CD4-positive, alpha-beta memory T cell (primary cell): ENCODE results near the gene RPS3. TPM values are rescaled to one million over a fixed set of nuclear protein-coding genes. Genes with fewer than 3 reads are reported as not detected.
"Not testable (repeated sequence)": the region's sequence is repeated elsewhere in the genome, so short reads cannot be mapped to it uniquely, and the experiment has no call there.

Experiments used
- CTCF ChIA-PET: fragments of 350-600 bp; sonication (Branson Sonifier 250); formaldehyde crosslinking; loops from one replicate; lab custom pipeline; 2021; ENCODE audit warnings: inconsistent platforms; ENCODE audit not compliant: partially characterized antibody; lab: Charles Lee
- POLR2A ChIA-PET: fragments of 350-600 bp; sonication (Branson Sonifier 250); formaldehyde crosslinking; loops from one replicate; lab custom pipeline; 2021; ENCODE audit not compliant: partially characterized antibody; lab: Charles Lee
- DNase-seq, 5 donors: peaks; one replicate each; pipeline versions ENCODE4 v3.0.0 to v3.0.0-alpha.2; 2020 to 2022; ENCODE audit warnings: mixed read lengths in 1 of 5
- H3K27ac ChIP-seq: one replicate; pipeline ENCODE4 v1.7.0; 2013; ENCODE audit warnings: low read depth, low read length
- H3K27me3 ChIP-seq: 2 replicates; pipeline ENCODE4 v1.7.0; 2013; ENCODE audit warnings: mild to moderate bottlenecking, low read length, moderate library complexity; ENCODE audit not compliant: insufficient read depth
- H3K36me3 ChIP-seq: 2 replicates; pipeline ENCODE4 v1.7.0; 2013; ENCODE audit warnings: mild to moderate bottlenecking, low read length, moderate library complexity; ENCODE audit not compliant: insufficient read depth
- H3K4me1 ChIP-seq: 2 replicates; pipeline ENCODE4 v1.7.0; 2013; ENCODE audit warnings: mild to moderate bottlenecking, low read length, moderate library complexity; ENCODE audit not compliant: insufficient read depth
- H3K4me3 ChIP-seq, 2 donors: one replicate each; pipeline ENCODE4 v1.7.0; 2013; ENCODE audit warnings: low read length in 2 of 2, mild to moderate bottlenecking in 1 of 2
- H3K9me3 ChIP-seq, 2 donors: one replicate each; pipeline ENCODE4 v1.7.0; 2013; ENCODE audit warnings: low read length in 2 of 2, control low read depth in 1 of 2; ENCODE audit not compliant: control insufficient read depth in 1 of 2
- H3K27ac Mint-ChIP-seq, 7 donors: one replicate each; pipeline ENCODE4 v1.8.0; 2020 to 2021; ENCODE audit warnings: mixed read lengths in 7 of 7, mild to moderate bottlenecking in 6 of 7, inconsistent platforms in 3 of 7, moderate library complexity in 3 of 7
- H3K27me3 Mint-ChIP-seq, 2 donors: one replicate each; pipeline ENCODE4 v1.8.0; 2020 to 2021; ENCODE audit warnings: mixed read lengths in 2 of 2
- H3K36me3 Mint-ChIP-seq, 2 donors: one replicate each; pipeline ENCODE4 v1.8.0; 2020 to 2021; ENCODE audit warnings: mixed read lengths in 2 of 2, inconsistent platforms in 1 of 2, mild to moderate bottlenecking in 1 of 2
- H3K4me1 Mint-ChIP-seq, 4 donors: one replicate each; pipeline ENCODE4 v1.8.0; 2020 to 2021; ENCODE audit warnings: mixed read lengths in 4 of 4, mild to moderate bottlenecking in 1 of 4
- H3K4me3 Mint-ChIP-seq, 8 donors: one replicate each; pipeline ENCODE4 v1.8.0; 2020 to 2021; ENCODE audit warnings: mixed read lengths in 8 of 8, mild to moderate bottlenecking in 7 of 8, moderate library complexity in 6 of 8, inconsistent platforms in 3 of 8
- H3K9me3 Mint-ChIP-seq, 8 donors: one replicate each; pipeline ENCODE4 v1.8.0; 2020 to 2021; ENCODE audit warnings: mixed read lengths in 8 of 8, mild to moderate bottlenecking in 5 of 8, inconsistent platforms in 3 of 8, moderate library complexity in 1 of 8
- intact Hi-C: fragments of 100-400 bp; cut with micrococcal nuclease; formaldehyde crosslinking; loops from one replicate; pipeline ENCODE4 v1.15.1; 2023
- polyA plus RNA-seq, 2 donors: library from polyadenylated mRNA; unstranded; fragments of 300-500 nt; fragmentation: Illumina TruSeq; gene quantifications; one replicate each; pipeline ENCODE4 v1.2.3, GENCODE V29; 2021
- total RNA-seq, 2 experiments: library from RNA; stranded (reverse); gene quantifications; one replicate each; pipeline ENCODE4 v1.2.3, GENCODE V29; 2021

Gene RPS3
- total and polyA plus RNA-seq, 4 experiments from 2014 or later, result 4,846 to 5,812 (median 5,249) TPM

DNA sequence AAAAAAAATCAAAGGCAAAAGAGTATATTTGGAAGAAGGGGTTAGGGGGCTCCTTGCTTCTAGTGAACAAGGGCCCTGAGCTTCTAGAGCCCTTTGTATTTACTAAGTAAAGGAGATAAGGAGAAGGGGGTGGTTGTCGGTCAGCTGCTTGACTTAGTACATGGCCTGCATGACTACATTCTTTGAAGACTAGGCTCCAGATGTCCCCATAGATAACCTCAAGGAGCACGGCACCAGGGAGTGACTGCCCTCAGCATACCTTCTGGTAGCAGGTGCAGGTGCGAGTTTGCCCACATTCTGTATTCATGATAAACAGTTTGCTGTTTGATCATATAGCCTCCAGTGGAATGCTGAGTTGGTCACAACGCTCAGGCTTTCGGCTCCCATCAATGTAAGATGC, 32.5 kb upstream of the RPS3 start:
- H3K27me3 ChIP-seq, H3K27ac Mint-ChIP-seq, H3K27ac ChIP-seq, H3K36me3 Mint-ChIP-seq, H3K9me3 ChIP-seq, DNase-seq, H3K27me3 Mint-ChIP-seq, H3K36me3 ChIP-seq, intact Hi-C loops, H3K4me1 ChIP-seq, CTCF ChIA-PET, H3K4me3 ChIP-seq, H3K9me3 Mint-ChIP-seq, H3K4me1 Mint-ChIP-seq, H3K4me3 Mint-ChIP-seq: not testable (repeated sequence)
- POLR2A ChIA-PET, result interaction anchor here (0.6 kb wide), 1 partner anchor 32 kb away, joined by 3 read pairs; the partner anchor contains the start of gene RPS3

DNA sequence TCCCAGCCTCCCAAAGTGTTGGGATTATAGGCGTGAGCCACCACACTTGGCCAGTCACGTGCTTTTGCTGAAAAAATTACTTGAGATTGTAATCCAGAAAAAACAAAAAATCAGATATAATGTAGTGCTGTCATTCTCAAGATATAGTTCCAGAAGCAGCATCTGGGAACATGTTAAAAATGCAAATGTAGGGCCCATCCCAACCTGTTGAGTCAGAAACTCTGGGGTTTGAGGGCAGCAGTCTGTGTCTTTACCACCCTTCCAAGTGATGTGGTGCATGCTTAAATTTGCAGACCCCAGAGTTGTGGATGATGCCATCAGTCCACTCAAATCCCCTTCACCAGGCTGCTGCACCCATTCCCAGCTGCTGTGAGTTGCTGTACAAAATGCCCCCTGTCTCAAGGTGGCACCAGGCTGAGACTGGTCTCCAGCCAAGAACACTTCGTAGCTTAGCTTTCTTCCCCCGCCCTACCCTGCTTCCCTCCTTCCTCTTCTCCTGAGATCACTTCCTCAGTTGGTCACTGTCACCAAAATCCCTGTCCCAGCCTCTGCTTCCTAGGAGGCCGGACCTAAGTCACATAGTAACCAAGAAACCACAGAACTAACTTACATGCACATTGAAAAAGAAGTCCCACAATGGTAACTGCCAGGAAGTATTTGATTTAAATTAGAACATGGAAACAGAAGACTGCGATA, 29.6 kb upstream of the RPS3 start:
- no peaks in the 10 kb centered on the region for H3K27me3 ChIP-seq
- intact Hi-C loops, result no loop called here
- no peak overlapping the region for H3K27ac ChIP-seq
- H3K27ac Mint-ChIP-seq, result peak overlapping the region in 1 of 7 donors; percentile 66
- CTCF ChIA-PET, result interaction anchor here (0.8 kb wide), 1 partner anchor 18 kb away, joined by 3 read pairs; the partner anchor contains the start of gene ARRB1
- H3K4me3 ChIP-seq, result no peak overlapping the region
- peaks cover 0 to 10% (median 4%) of the 10 kb centered on the region in 8 donors for H3K9me3 Mint-ChIP-seq
- no peaks in the 10 kb centered on the region for H3K27me3 Mint-ChIP-seq
- H3K4me1 Mint-ChIP-seq, result peaks cover 0 to 8% (median 4%) of the 10 kb centered on the region in 4 donors
- no peaks in the 10 kb centered on the region for H3K9me3 ChIP-seq
- POLR2A ChIA-PET, result no interaction called here
- no peaks in the 10 kb centered on the region for H3K36me3 ChIP-seq
- peaks cover 0 to 3% of the 10 kb centered on the region in 2 donors for H3K36me3 Mint-ChIP-seq
- DNase-seq, result no peak
- no peaks in the 10 kb centered on the region for H3K4me1 ChIP-seq
- H3K4me3 Mint-ChIP-seq, result peak overlapping the region in 2 of 8 donors; percentile 26 to 60

DNA sequence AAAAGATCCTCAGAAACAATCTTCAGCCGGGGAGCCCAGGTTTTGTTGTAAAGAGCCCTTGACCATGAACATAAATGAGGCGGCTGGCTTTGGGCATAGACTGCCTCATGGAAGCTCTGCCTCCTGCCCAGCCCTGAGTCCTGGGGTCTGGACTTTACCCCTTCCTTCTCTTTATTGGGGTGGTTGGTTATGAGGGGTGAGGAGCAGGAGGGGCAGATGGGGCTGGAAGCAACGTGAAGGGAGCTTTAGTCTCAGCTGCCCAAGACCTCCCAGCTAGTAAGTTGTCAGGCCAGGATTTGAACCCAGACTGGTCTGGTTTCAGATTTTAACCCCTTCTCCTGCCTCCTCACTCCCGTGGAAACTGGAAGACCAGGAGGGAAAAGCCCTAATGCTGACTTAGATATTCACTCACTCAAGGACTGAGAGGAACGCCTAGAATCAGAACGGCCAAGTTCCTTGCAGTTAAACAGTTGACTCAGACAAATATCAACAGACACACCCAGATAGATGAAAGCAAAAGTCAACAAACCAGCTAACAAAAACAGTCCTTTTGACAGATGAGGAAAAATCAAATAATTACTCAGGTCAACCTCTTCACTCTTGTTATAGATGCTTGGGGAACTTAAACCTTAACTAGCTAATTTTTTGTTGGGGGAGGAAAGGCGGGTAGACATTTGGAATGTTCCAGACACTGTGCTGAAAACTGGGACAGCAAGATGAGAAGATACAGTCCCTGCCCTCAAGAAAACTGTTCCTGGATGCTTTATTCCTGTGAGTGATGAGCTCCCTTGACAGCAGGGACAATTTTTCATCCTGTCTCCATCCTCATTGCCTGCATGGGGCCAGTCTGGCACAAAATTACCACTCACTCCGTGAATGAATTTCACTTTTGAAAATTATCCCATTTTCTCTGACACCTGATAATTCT, 27.1 kb upstream of the RPS3 start:
- ChIA-PET POLR2A (no interaction called here), CTCF (interaction anchor here (0.9 to 1.8 kb wide), 4 partner anchors 13 to 92 kb away, joined by 3 to 9 read pairs (median 4); no protein-coding TSS in a partner anchor)
- Histone ChIP-seq H3K4me3 (no peak overlapping the region), H3K9me3 (no peaks in the 10 kb centered on the region), H3K36me3 (no peaks in the 10 kb centered on the region), H3K27ac (no peak overlapping the region), H3K27me3 (no peaks in the 10 kb centered on the region), H3K4me1 (no peaks in the 10 kb centered on the region)
- peaks cover 0 to 10% (median 4%) of the 10 kb centered on the region in 8 donors for H3K9me3 Mint-ChIP-seq
- peaks cover 0 to 3% of the 10 kb centered on the region in 2 donors for H3K36me3 Mint-ChIP-seq
- no peaks in the 10 kb centered on the region for H3K27me3 Mint-ChIP-seq
- intact Hi-C loops, result no loop called here
- peaks cover 0 to 8% (median 4%) of the 10 kb centered on the region in 4 donors for H3K4me1 Mint-ChIP-seq
- peak overlapping the region in 1 of 7 donors; percentile 74 for H3K27ac Mint-ChIP-seq
- no peak overlapping the region for H3K4me3 Mint-ChIP-seq
- DNase-seq, result no peak

- no peak overlapping the region for H3K27ac Mint-ChIP-seq
- POLR2A ChIA-PET, result no interaction called here
- no peaks in the 10 kb centered on the region for H3K4me1 ChIP-seq
- H3K4me1 Mint-ChIP-seq, result peaks cover 0 to 8% (median 4%) of the 10 kb centered on the region in 4 donors
- no peaks in the 10 kb centered on the region for H3K27me3 Mint-ChIP-seq
- H3K36me3 ChIP-seq, result no peaks in the 10 kb centered on the region
- intact Hi-C loops, result no loop called here
- no peak overlapping the region for H3K27ac ChIP-seq
- H3K9me3 ChIP-seq, result no peaks in the 10 kb centered on the region
- DNase-seq, result no peak
- peaks cover 0 to 10% (median under 1%) of the 10 kb centered on the region in 8 donors for H3K9me3 Mint-ChIP-seq
- peaks cover 0 to 3% of the 10 kb centered on the region in 2 donors for H3K36me3 Mint-ChIP-seq
- CTCF ChIA-PET, result no interaction called here
- no peak overlapping the region for H3K4me3 ChIP-seq
- H3K4me3 Mint-ChIP-seq, result no peak overlapping the region
- no peaks in the 10 kb centered on the region for H3K27me3 ChIP-seq
Measured at GRCh38 chr11:75373201-75373600, 26.1 kb upstream of the RPS3 start.

DNA sequence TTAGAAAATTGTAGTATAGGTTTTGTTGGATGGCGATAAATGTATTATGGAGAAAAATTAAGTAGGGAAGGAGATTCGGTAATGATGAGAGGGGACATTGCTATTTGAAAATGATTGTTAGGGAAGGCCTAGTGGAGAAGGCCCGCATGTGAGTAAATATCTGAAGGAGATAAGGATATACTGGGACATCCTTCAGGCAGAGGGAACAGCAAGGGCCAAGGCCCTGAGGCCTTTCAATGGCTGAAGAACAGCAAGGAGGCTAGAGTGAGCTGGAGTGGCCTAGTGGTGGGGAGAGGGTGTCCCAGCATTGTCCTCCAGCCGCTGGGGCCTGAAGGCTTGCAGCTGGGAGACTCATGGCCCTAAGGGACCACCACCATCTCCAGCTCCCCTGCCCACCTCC, 24.7 kb upstream of the RPS3 start:
- H3K4me1 Mint-ChIP-seq, result peaks cover 0 to 8% (median 4%) of the 10 kb centered on the region in 4 donors
- H3K4me1 ChIP-seq, result no peaks in the 10 kb centered on the region

DNA sequence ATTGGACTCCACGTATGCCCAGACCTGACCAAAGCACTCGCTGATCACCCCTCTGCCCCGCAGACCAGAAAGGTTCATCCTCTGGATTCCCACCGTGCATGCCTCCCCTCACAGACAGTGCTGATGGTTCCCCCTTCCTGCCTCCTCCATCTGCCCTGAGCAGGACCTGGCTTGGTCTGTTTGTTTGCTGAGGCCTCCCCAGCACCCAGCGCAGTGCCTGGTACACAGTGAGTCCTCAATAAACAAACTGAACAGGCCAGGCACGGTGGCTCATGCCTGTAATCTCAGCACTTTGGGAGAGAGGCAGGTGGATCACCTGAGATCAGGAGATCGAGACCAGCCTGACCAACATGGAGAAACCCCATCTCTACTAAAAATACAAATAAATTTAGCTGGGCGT, 23.7 kb upstream of the RPS3 start:
- Histone ChIP-seq H3K36me3 (no peaks in the 10 kb centered on the region), H3K27me3 (no peaks in the 10 kb centered on the region), H3K27ac (no peak overlapping the region), H3K9me3 (no peaks in the 10 kb centered on the region), H3K4me3 (no peak overlapping the region), H3K4me1 (no peaks in the 10 kb centered on the region)
- H3K4me1 Mint-ChIP-seq, result peaks cover 0 to 4% (median 1%) of the 10 kb centered on the region in 4 donors
- no peak overlapping the region for H3K4me3 Mint-ChIP-seq
- intact Hi-C loops, result no loop called here
- no peaks in the 10 kb centered on the region for H3K9me3 Mint-ChIP-seq
- CTCF ChIA-PET, result interaction anchor here (1.3 to 2.9 kb wide), 2 partner anchors 8 to 96 kb away, joined by 3 to 10 read pairs; no protein-coding TSS in a partner anchor
- peak overlapping the region in 1 of 7 donors; percentile 18 for H3K27ac Mint-ChIP-seq
- DNase-seq, result no peak
- no peaks in the 10 kb centered on the region for H3K27me3 Mint-ChIP-seq
- POLR2A ChIA-PET, result no interaction called here
- no peaks in the 10 kb centered on the region for H3K36me3 Mint-ChIP-seq

More for the DNA sequence above, 24.7 kb upstream of the RPS3 start:
- Histone ChIP-seq H3K9me3 (no peaks in the 10 kb centered on the region), H3K27ac (no peak overlapping the region), H3K36me3 (no peaks in the 10 kb centered on the region), H3K27me3 (no peaks in the 10 kb centered on the region), H3K4me3 (no peak overlapping the region)
- Mint-ChIP-seq H3K27ac (peak overlapping the region in 1 of 7 donors; percentile 39), H3K9me3 (peaks cover 0 to 4% (median 0%) of the 10 kb centered on the region in 8 donors), H3K4me3 (no peak overlapping the region), H3K27me3 (no peaks in the 10 kb centered on the region), H3K36me3 (peaks cover 0 to 3% of the 10 kb centered on the region in 2 donors)
- intact Hi-C loops, result no loop called here
- no peak for DNase-seq
- ChIA-PET POLR2A (no interaction called here), CTCF (interaction anchor here (1.3 kb wide), 1 partner anchor 9 kb away, joined by 3 read pairs; no protein-coding TSS in a partner anchor)

DNA sequence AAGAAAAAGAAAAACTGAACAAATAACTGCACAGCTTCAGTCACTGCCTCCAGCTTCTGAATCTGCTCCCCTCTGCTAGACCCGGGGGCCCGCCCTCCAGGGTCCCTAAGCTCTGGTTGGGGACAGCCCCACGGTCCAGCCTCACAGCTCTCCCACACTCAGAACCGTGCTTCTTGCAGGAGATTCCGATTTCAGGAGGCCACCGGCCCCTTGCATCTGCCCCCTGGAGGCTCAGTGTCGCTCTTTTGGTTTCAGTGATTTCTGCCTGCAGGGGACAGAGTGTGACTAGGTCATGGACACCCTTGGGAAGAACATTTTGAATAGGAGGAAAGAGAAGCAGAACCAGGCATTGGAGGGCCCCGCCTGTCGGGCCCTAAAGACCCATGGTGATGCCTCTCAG, 23.1 kb upstream of the RPS3 start:
- no peak for DNase-seq
- Histone ChIP-seq H3K9me3 (no peaks in the 10 kb centered on the region), H3K4me3 (no peak overlapping the region), H3K4me1 (no peaks in the 10 kb centered on the region), H3K27me3 (no peaks in the 10 kb centered on the region), H3K36me3 (no peaks in the 10 kb centered on the region), H3K27ac (no peak overlapping the region)
- H3K36me3 Mint-ChIP-seq, result no peaks in the 10 kb centered on the region
- CTCF ChIA-PET, result interaction anchor here (2.9 kb wide), 1 partner anchor 97 kb away, joined by 10 read pairs; no protein-coding TSS in a partner anchor
- H3K4me1 Mint-ChIP-seq, result peaks cover 0 to 4% (median 1%) of the 10 kb centered on the region in 4 donors
- POLR2A ChIA-PET, result interaction anchor here (1.4 kb wide), 1 partner anchor 96 kb away, joined by 4 read pairs; no protein-coding TSS in a partner anchor
- H3K27ac Mint-ChIP-seq, result peak overlapping the region in 1 of 7 donors; percentile 27
- H3K9me3 Mint-ChIP-seq, result no peaks in the 10 kb centered on the region
- no peak overlapping the region for H3K4me3 Mint-ChIP-seq
- H3K27me3 Mint-ChIP-seq, result no peaks in the 10 kb centered on the region
- intact Hi-C loops, result no loop called here
